Prostate gland (tissue), 2 donors: ENCODE data around the gene FAM20A. TPM values are rescaled to one million over a fixed set of nuclear protein-coding genes. Genes with fewer than 3 reads are reported as not detected.
"Not testable (repeated sequence)": the region's sequence is repeated elsewhere in the genome, so short reads cannot be mapped to it uniquely, and the experiment has no call there.

ENCODE experiments used
- DNase-seq: peaks from one replicate; pipeline ENCODE4 v3.0.0-alpha.2; 2019; ENCODE audit warnings: low spot score
- H3K27ac ChIP-seq, 2 donors: fragments of 200-600 bp; sonication (generic); 2 replicates each; pipeline ENCODE4 v1.5.1; 2017 to 2019
- H3K27me3 ChIP-seq: fragments of 200-600 bp; sonication (generic); replicated peaks from 2 replicates; pipeline ENCODE4 v1.5.1; 2019; ENCODE audit not compliant: insufficient read depth
- H3K36me3 ChIP-seq, 2 donors: fragments of 200-600 bp; sonication (generic); 1 replicate in 1 of 2; 2 replicates in 1 of 2; pipeline versions ENCODE4 v1.5.1 to v1.8.1; 2017 to 2019
- H3K4me1 ChIP-seq: fragments of 200-600 bp; sonication (generic); replicated peaks from 2 replicates; pipeline ENCODE4 v1.5.1; 2019
- H3K4me3 ChIP-seq, 2 donors: fragments of 200-600 bp; sonication (generic); 2 replicates each; pipeline ENCODE4 v1.5.1; 2017 to 2019
- H3K9me3 ChIP-seq: fragments of 200-600 bp; sonication (generic); 2 replicates; pipeline ENCODE4 v1.5.1; 2017
- POLR2A ChIP-seq: fragments of 450-650 bp; IDR thresholded peaks from one replicate; pipeline ENCODE4 v1.6.1; 2016; ENCODE audit warnings: antibody characterized with exemption, mild to moderate bottlenecking
- POLR2AphosphoS5 ChIP-seq: sonication (generic); formaldehyde crosslinking; IDR thresholded peaks from one replicate; pipeline ENCODE4 v1.6.1; 2017; ENCODE audit warnings: antibody characterized with exemption
- WGBS: methylation state at CpG from one replicate; pipeline ENCODE4 v1.1.5; 2018; 5-methylcytosine and 5-hydroxymethylcytosine counted together
- intact Hi-C: fragments of 100-400 bp; cut with DNase I; formaldehyde crosslinking; loops from one replicate; pipeline ENCODE4 v1.14.2; 2022
- total RNA-seq, 2 donors: library from RNA; depleted of rRNA; stranded (reverse); fragments of >200 nt; gene quantifications; one replicate each; pipeline ENCODE4 v1.1.0, GENCODE V29; 2016
- TF ChIP-seq, protein P1 (sequence below), 4 experiments: fragments of 200-600 bp in 2 of 4; fragments of 450-650 bp in 2 of 4; sonication (generic) in 2 of 4; IDR thresholded peaks; 1 replicate in 3 of 4; 2 replicates in 1 of 4; pipeline ENCODE4 v1.5.1; 2016 to 2019; ENCODE audit warnings: antibody characterized with exemption in 4 of 4, mild to moderate bottlenecking in 2 of 4, moderate library complexity in 2 of 4

The FAM20A gene
- total RNA-seq, 2 donors from 2014 or later = 0.14 to 47.7 TPM

DNA sequence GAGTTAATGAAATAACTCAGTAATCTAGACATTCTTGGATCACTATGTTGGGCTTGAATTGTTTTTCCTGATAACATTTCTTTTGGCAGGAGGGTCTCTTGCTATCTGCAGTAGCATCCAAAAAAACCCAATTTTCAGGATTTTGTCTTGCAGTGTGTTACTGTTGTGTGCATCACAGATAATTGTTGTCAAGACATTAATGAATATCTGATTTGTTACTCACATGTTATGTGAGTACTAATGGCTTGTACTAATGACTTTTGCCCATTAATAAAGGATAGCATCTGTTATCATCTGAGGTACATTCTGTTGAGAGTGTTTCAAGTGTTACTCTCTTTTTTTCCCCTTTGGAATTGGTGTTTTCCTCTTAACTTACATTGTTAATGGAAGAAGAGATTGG lies 78.9 kb downstream of the FAM20A start:
- Histone ChIP-seq H3K4me3 (no peak overlapping the region), H3K4me1 (no peaks in the 10 kb centered on the region), H3K27me3 (no peaks in the 10 kb centered on the region), H3K9me3 (no peaks in the 10 kb centered on the region), H3K36me3 (peaks cover 0 to 5% of the 10 kb centered on the region in 2 donors), H3K27ac (no peak overlapping the region)
- no peak for TF ChIP-seq POLR2AphosphoS5
- DNase-seq = no peak
- intact Hi-C loops = no loop called here

DNA sequence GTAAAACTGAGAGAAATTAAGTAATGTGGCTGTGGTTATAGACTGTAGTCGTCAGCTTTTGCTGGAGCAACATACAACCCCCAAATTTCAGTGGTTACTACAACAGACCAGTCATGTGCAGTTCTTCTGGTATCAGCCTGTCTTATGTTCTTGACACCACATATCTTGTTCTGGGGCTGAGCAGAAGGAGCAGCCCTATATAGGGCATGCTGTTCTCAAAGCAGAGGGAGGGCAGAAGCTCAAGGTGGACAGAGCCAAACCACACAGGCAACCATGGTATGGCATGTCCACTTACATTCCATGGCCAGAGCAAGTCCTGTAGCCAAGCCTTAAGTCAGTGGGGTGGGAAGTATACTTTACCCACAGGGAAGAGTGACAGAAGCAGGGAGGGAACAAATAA lies 81.3 kb downstream of the FAM20A start:
- Histone ChIP-seq H3K36me3 (no peaks in the 10 kb centered on the region), H3K27ac (no peak overlapping the region), H3K4me1 (no peaks in the 10 kb centered on the region), H3K27me3 (no peaks in the 10 kb centered on the region), H3K4me3 (no peak overlapping the region), H3K9me3 (no peaks in the 10 kb centered on the region)
- no peak for DNase-seq
- intact Hi-C loops = no loop called here
- 82% methylated on average over 1 of the region's 1 CpG for WGBS
- TF ChIP-seq POLR2A = no peak
- TF ChIP-seq, protein P1, sequence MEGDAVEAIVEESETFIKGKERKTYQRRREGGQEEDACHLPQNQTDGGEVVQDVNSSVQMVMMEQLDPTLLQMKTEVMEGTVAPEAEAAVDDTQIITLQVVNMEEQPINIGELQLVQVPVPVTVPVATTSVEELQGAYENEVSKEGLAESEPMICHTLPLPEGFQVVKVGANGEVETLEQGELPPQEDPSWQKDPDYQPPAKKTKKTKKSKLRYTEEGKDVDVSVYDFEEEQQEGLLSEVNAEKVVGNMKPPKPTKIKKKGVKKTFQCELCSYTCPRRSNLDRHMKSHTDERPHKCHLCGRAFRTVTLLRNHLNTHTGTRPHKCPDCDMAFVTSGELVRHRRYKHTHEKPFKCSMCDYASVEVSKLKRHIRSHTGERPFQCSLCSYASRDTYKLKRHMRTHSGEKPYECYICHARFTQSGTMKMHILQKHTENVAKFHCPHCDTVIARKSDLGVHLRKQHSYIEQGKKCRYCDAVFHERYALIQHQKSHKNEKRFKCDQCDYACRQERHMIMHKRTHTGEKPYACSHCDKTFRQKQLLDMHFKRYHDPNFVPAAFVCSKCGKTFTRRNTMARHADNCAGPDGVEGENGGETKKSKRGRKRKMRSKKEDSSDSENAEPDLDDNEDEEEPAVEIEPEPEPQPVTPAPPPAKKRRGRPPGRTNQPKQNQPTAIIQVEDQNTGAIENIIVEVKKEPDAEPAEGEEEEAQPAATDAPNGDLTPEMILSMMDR (IDR thresholded peaks at IDR 0.05) = no peak
- TF ChIP-seq POLR2AphosphoS5 = no peak

DNA sequence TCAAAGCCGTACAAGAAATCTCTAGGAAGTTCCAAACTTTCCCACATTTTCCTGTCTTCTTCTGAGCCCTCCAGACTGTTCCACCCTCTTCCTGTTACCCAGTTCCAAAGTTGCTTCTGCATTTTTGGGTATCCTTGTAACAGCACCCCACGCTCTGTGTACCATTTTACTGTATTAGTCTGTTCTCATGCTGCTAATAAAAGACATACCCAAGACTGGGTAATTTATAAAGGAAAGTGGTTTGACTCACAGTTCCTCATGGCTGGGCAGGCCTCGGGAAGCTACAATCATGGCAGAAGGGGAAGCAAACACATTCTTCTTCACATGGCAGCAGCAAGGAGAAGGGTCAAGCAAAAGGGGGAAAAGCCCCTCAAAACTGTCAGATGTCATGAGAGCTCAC lies 82.1 kb downstream of the FAM20A start:
- H3K4me3 ChIP-seq, H3K36me3 ChIP-seq, H3K4me1 ChIP-seq, H3K27ac ChIP-seq, DNase-seq, H3K9me3 ChIP-seq, H3K27me3 ChIP-seq, intact Hi-C loops: not testable (repeated sequence)
- WGBS = 81% methylated on average over 3 of the region's 3 CpGs

DNA sequence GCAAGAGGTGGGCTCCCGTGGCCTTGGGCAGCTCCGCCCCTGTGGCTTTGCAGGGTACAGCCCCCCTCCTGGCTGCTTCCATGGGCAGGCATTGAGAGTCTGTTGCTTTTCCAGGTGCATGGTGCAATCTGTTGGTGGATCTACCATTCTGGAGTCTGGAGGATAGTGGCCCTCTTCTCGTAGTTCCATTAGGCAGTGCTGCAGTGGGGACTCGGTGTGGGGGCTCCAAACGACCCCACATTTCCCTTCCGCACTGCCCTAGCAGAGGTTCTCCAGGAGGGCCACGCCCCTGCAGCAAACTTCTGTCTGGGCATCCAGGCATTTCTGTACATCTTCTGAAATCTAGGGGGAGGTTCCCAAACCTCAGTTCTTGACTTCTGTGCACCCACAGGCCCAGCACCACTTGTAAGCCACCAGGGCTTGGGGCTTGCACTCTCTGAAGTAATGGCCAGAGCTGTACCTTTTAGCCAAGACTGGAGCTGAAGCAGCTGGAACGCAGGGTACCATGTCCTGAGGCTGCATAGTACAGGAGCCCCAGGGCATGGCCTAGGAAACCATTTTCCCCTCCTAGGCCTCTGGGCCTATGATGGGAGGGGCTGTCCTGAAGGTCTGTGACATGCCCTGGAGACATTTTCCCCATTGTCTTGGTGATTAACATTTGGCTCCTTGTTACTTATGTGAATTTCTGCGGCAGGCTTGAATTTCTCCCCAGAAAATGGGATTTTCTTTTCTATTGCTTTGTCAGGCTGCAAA lies 82.9 kb downstream of the FAM20A start:
- intact Hi-C loops = no loop called here
- Histone ChIP-seq H3K27me3 (no peaks in the 10 kb centered on the region), H3K9me3 (no peaks in the 10 kb centered on the region), H3K27ac (no peak overlapping the region), H3K4me1 (no peaks in the 10 kb centered on the region), H3K4me3 (no peak overlapping the region), H3K36me3 (no peaks in the 10 kb centered on the region)
- 91% methylated on average over 9 of the region's 9 CpGs for WGBS
- no peak for TF ChIP-seq POLR2AphosphoS5
- TF ChIP-seq, protein P1 (IDR thresholded peaks at IDR 0.05) = no peak
- TF ChIP-seq POLR2A = no peak
- no peak for DNase-seq

DNA sequence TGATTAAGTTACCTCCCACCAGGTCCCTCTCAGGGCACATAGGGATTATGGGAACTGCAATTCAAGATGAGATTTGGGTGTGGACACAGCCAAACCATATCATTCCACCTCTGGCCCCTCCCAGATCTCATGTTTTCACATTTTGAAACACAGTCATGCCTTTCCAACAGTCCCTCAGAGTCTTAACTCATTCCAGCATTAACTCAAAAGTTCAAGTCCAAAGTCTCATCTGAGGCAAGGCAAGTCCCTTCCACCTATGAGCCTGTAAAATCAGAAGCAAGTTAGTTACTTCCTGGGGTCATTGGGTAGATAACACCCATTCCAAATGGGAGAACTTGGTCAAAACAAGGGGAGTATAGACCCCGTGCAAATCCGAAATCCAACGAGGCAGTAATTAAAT lies 83.6 kb downstream of the FAM20A start:
- DNase-seq, H3K4me1 ChIP-seq, H3K27ac ChIP-seq, H3K4me3 ChIP-seq, H3K36me3 ChIP-seq, H3K9me3 ChIP-seq, H3K27me3 ChIP-seq, intact Hi-C loops: not testable (repeated sequence)
- 97% methylated on average over 3 of the region's 3 CpGs for WGBS

DNA sequence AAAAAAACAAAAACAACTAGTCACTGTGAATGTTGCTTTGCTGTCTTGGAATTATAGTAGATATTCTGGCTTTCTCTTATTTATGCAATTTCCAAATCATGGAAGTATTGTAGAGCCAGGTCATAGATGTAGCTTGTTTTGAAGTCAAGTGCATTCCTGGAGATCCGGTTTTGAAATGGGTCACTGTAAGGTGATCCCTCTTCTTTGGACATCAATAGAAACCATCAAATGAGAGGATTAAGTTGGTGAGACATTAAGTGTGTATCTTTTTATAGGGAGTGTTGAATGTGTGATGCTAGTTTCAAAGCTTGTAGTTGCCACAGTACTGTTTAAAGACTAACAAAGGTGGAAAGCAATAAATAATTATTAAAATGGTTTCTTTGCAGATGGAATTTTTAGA lies 84.4 kb downstream of the FAM20A start:
- no peaks in the 10 kb centered on the region for H3K4me1 ChIP-seq
- DNase-seq = no peak
- no peaks in the 10 kb centered on the region for H3K9me3 ChIP-seq
- WGBS = 46% methylated on average over 1 of the region's 1 CpG
- H3K27me3 ChIP-seq = no peaks in the 10 kb centered on the region
- no peak overlapping the region for H3K27ac ChIP-seq
- no peaks in the 10 kb centered on the region for H3K36me3 ChIP-seq
- TF ChIP-seq, protein P1 (IDR thresholded peaks at IDR 0.05) = no peak
- TF ChIP-seq POLR2AphosphoS5 (no peak), POLR2A (no peak)
- H3K4me3 ChIP-seq = no peak overlapping the region
- intact Hi-C loops = no loop called here
